GM20000 (cell line): ENCODE results near the gene RASL11B.

Experiments used
- DNase-seq: peaks from one replicate; pipeline ENCODE4 v3.0.0; 2012; ENCODE audit warnings: low spot score
- CTCF ChIP-seq: IDR thresholded peaks from 2 replicates; pipeline ENCODE4 v1.5.1; 2012; ENCODE audit warnings: mild to moderate bottlenecking, control low read depth; ENCODE audit errors: extremely low read depth, missing control alignments

Gene RASL11B

DNA sequence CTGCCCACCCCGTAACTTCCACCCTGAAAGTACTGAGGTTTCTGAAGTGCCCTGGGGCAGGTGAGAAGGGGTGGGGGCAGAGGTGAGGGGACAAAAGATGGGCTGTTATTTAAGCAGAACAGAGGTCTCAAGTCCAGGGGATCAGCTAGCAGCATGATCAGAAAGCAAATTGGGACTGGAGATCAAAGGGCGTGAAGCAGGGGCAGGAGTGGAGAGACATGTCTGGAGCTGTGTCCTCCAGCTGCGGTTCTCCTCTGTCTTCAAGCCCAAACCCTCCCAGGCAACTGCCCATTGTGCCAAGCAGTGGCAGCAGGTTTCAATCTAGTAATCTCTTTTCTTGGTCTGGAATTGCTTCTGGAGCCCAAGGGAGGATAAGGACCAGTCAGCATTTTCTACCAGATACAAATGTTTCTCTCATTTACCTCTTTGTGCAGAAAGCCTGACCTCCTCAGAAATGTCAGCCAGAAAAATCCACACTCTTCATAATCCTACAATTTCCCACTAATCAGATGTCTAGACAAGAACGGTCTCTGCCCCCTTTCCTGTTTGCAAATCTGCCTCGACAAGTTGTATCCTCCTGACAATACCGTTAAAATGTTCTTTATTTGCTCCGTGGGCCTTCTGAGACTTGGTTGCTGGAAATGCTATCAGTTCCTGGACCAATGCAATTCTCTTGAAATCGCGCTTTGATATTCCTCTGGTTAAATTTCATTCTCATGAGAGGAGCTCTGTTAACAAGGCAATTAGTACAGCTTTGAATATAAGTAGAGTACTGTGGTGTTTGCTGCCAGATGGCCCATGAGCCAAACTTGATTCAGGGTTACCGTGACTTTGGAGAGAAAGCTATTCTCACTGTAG, 23.2 kb upstream of the RASL11B start:
- DNase-seq, result no peak
- no peak for TF ChIP-seq CTCF

DNA sequence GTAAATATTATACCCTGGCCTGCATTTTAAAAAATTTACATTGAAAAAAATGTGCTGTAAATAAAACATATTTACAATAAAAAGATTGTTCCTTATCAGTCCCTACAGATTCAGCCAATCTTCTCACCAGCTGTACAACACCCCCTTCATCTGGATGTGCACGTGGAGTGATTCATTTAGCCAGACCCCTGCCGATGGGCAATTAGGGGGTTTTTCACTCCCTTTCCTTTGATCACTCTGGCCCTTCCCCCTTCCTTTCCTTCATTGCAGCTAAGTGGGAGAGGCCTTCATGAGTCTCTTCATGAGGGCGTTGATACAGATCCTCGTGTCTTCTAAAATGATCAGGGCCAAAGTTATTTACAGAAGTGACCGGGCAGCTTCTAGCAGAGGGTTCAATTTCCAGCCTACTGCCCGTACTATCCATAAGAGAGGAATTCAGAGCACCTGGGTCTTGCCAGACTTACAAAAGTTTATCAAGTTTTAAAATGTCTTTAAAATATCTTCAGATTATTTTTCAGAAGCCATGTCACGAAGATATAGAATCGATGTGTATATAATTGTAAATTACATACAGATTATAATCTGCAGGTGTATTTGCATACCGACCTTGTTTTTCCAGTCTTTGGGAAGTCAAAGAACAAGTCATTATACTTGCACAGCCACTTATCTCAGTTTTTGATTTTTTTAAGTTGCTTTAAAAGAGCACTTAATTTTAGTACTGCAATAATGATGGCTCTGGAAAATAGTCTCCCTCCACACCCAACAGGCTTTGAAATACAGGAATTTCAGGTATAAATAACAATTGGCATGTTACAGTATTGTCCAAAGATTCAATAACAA, 21.4 kb upstream of the RASL11B start:
- no peak for TF ChIP-seq CTCF
- no peak for DNase-seq

- TF ChIP-seq CTCF, result no peak
- no peak for DNase-seq
Observed at GRCh38 chr4:52841682-52842456, 20.2 kb upstream of the RASL11B start.

DNA sequence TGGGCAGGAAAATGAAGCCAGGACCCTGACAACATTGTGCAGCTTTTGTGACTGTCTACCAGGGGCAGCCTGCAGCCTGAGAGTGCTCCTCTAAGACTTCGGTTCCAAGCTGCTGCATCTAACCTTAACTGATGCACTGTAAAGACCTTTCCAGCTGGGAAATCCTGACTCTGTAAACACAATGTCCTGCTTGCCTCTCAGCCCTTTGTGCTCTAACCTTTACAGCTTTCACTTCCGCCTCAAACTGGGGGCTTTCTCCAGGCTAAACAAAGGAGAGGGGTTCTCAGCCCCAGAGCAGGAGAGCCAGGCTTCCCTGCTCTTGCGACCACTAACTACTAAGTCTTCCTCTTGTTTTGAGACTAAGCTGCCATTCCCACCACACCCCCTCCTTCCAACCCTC, 19.3 kb upstream of the RASL11B start:
- DNase-seq, result no peak
- TF ChIP-seq CTCF, result no peak

DNA sequence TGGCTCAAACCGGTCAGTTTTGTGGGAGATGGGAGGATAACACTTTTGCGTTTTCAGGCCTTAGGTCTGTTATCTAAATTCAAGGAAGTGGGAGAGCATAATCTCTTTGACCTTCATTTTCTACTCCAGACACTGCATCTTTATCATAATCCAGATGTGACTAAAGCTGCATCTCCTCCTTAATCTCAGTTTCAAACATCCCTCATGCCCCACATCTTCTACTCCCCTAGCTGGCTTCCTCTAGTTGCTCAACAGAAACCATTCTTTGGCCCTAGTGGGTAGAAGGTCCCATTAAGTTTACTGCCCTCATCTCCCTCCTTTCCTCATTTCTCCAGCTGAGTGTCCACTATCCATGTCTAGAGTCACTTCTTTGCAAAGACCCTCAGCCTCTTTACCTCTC, 18.8 kb upstream of the RASL11B start:
- no peak for TF ChIP-seq CTCF
- no peak for DNase-seq

DNA sequence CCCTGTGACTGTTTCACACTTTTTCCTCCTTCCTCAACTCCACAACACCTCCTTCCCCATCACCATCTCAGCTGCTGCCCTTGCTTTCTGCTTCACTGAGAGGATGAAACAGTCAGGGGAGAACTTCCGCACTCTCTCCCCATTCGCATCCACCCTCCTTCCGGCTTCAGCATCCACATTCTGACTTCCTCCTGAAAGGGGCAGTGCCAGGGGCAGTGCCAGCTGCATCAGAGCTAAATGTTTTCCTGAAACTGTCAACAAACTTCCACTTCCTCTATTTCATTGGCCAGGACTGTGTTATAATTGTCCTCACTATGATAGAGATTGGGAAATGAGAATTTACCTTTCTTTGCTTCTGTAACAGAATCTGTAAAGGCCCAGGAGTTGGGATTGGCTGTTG, 18.2 kb upstream of the RASL11B start:
- no peak for DNase-seq

More for the DNA sequence above, 18.2 kb upstream of the RASL11B start:
- TF ChIP-seq CTCF, result no peak
